HG03575 (cell line): ENCODE data around the gene ITFG1.

Source experiments
- ATAC-seq: cut with Tn5 transposase; IDR thresholded peaks from one replicate; pipeline ENCODE4 v1.9.1; 2021; ENCODE audit not compliant: unreplicated experiment, insufficient number of reproducible peaks, low FRiP score; ENCODE audit errors: extremely low read depth

The ITFG1 gene

DNA sequence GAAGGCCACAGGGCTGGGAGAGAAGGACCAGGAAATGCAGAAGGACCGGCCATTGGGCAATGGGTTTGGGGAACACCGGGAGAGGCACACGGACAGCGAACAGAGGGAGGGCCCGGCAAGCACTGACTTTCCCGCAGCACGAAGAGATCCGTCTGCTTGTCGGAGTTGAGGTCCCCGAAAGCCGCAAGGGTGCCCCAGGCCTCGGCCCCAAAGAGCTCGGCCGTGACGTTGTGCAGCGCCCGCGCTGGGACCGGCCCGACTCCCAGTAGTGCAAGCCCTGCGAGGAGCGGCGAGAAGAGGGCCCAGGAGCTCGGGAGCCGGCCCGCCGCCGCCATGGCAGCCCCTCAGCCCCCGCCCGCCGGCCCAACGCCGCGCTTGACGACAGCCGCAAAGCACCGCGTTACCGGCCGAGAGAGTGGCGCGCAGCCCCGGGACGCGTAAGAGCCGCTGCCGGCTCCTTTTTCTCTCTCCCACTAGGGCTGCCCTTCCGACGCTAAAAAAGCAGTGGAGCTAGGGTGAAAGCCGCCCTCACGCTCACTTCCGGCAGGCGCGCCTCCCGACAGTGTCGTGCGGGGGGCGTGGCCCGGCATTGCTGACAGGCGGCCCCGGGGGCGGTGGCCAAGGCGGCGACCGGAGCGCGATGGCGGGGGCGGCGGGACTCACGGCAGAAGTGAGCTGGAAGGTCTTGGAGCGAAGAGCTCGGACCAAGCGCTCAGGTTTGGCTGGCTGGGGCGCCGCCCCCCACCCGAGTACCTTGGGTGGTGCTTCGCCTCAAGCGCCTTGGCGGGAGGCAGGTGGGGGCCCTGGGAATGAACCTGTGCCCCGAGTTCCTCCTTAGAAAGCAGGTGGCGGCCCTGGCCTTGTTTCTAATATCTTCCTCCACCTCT lies at the start of gene ITFG1, which contains the start of gene PHKB:
Gene ITFG1 (minus strand): TSS at position 353 of the 887 bp plus-strand sequence. CDS start 18 bp downstream, at position 335.
Gene PHKB (plus strand): TSS at position 621 of the 887 bp plus-strand sequence. CDS start 20 bp downstream, at position 641.
- ATAC-seq, result peak; percentile 41

DNA sequence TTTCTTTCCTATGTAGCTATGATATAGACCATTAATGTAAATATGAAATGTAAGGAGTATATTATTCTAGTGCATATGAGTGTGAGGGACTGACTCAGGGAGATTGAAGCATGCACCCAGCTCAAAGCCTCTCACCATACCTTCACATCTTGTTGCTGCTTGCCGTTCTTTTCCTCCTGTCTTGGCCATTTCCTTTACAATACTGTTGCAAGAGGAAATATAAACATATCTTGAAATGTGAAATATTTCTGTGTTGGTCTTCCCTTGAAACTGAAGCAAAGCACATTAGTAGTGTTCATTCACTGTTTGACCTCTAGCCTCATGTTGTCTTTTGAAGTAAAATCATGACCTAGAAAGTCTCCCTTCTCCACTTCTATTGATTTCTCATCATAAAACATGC lies 46.8 kb upstream of the ITFG1 start:
- no peak for ATAC-seq

DNA sequence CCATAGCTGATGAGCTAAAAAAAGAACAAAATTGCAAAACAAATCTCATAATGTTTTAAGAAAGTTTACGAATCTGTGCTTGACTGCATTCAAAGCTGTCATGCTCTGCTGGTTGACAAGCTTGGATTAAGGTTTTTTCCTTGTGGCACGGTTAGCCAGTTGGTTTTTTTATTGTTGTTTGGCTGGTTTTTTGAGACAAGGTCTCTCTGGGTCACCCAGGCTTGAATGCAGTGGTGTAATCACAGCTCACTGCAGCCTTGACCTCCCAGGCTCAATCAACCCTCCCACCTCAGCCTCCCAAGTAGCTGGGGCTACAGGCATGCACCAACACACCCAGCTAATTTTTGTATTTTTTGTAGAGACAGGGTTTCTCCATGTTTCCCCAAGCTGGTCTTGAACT lies 45.9 kb upstream of the ITFG1 start:
- no peak for ATAC-seq

DNA sequence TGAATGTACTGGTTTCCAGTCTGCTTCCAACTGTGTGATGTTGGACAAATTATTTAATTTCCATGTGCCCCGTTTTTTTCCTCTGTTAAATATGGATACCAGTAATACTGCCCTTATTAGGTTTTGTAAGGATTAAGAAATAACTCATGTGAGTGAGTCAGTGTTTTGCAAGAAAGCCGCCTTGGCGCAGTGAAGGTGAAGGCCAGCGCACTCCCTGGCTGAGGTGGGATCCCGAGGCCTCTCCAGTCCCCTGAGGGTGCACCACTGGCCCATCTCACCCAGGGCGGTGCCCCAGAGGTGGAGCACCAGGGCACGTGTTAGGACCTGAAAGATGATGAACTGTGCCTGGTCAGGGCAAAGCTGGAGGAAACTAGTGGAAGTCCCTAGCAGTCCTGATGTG lies 43.7 kb upstream of the ITFG1 start:
- ATAC-seq, result no peak

DNA sequence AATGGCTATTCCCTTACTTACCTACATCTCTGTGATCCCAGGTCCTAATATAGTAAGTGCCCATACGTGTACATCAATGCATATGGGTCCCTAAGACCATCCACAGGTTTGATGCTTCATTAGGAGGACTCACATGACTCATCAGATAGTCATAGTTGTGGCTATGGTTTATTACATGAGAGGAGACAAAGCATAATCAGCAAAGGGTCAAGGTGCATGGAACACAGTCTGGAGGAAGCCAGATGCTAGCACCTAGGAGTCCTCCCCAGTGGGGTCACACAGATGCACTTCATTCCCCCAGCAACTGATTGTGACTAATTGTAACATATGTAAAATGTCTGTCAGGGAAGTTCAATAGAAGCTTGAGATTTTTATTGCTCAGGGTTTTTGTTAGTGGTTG lies 43.1 kb upstream of the ITFG1 start:
- no peak for ATAC-seq

DNA sequence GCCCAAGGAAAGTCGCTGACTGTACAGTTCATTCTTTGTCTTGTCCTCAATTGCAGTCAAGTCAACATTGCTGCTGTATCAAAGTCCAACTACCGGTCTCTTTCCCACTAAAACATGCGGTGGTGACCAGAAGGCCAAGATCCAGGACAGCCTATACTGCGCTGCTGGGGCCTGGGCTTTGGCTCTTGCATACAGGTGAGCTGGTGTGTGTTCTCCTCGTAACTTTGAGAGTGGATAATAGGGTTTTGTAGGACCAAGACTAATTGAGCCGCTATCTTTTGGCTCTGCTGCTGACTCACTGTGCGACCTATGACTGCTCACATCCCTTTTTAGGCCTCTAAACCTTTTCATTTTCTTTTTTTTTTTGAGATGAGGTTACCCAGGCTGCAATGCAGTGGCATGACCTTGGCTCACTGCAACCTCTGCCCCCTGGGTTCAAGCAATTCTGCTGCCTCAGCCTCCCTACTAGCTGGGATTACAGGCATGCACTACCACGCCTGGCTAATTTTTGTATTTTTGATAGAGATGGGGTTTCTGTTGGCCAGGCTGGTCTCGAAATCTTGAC lies 38.9 kb upstream of the ITFG1 start:
- ATAC-seq, result no peak

DNA sequence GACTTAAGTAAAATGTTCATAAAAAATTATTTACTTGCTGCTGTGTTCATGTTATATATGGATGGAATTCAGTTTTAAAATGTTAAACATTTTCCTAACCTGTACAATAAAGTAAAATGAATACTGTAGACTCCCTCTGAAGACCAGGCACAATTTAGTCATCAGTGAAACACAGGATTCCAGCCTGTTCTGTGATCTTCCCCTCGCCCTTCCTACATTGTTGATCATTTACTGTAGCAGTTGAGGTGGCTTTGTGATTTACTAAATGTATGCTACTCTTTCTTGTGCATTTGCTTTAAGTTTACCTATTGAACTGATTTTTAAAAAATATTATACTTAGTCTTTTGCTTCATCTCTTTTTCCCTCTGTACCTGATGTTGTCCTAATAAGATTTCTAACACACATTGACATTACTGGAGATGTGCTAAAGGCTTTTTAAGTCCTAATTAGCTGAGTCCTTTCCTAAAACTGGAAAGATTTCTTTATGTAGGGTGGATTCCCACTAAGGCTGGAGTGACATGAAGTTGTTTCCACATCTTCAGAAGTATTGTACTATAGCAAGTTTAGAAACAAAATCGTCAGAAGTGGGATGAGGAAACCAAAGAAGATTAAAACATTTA lies 38.3 kb upstream of the ITFG1 start:
- ATAC-seq, result no peak

DNA sequence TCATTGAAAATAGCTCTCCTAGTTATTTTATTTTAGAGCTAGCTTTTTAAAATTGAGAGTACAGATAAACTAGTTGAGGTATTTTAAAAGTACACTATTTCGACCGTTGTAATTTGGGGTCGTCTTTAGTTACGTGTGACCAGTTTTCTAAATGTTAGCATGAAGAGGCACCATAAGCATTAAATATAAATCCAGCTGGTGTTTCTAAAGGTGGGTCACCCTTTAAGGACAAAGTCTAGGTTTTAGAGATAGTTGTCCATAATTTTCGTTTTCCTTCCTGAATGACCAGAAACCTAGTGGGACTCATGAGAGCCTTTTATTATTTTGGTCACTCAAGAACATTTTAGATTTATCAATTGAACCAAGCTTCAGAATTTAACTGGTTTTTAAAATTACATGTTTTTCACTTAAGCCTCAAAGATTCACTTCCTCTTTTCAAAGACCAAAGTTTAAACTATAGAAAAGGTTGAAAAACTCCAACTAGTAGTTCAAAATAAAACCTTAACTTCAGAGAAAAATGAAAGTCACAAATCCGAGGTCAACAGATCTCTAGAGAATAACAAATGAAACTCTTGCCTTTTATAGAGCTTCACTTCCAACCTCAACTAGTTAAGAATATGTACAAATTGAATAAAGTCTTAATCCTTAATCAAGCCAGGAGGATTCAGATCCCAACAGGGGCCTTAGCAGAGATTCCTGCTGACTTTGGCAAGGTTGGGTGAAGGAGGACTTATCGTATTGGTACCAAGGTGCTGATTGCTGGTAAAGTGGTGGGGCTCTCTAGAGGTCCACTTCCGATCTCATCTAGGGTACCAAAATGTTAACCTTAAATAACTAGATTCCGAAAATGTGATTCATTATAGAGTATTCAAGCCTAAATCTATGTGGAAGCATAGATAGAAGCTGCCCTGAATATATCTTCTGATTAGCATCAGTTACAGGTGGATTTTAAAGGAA lies 32.8 kb upstream of the ITFG1 start:
- ATAC-seq, result peak; percentile 33

DNA sequence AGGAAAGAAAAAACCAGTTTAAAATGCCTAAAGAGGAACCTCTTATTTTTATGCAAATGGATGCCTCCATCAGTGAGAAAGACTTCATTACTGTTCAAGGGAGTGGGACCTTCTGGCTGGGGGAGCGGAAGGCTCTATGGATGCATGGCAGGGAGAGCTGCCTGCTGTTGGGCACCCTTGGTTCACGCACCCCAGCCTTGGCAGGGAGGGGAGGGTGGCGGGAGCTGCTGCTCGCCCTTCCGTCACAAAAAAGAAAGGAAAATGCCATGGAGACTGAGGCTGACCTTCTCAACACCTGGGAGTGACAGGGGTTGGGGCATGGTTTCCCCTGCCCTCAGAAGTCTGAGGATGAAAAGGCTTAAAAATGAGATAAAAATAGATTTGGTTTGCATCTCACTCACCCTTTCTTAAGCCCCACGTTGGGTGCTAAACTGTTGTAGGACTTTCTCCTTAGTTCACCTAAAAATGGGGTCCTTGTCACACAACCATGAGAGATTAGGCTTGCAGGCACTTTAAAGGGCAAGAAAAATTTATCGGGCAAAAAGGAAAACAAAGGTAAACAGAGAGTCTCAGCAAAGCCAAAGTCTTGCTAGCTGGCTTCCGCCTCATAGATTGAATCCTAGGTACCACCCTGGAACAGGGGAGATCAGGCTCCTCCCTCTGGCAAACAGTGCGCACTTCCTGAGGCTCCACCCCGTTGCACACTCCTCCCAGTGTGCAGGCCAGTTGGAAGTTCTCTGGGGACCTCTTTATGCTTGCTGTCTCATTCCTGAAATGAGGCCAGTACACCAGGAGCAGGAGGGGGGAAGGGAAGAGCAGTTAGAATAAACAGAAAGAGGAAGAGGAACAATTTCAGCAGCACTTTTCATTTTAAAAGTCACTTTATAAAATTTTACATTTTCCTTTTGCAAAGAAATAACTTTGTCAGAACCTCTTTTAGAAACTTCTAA lies 31.8 kb upstream of the ITFG1 start:
- ATAC-seq, result no peak

DNA sequence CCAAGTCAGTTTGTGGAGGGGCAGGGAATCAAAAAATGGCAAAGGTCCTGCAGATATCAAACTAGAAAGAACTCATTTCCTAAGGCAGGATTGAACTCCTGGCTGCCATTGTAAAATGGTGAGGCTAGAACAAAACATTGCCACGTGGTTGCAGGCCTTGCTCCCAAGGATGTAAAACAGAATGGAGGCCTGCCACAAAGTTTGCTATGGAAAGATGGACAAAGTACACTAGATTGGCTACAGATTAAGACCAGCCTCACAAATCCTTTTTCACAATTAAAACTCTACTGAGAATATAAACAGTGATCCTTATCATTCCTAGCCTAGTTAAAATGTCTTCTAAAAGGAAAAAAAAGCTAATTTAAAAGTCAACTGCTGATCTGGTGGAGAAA lies 31.2 kb upstream of the ITFG1 start:
- ATAC-seq, result no peak

DNA sequence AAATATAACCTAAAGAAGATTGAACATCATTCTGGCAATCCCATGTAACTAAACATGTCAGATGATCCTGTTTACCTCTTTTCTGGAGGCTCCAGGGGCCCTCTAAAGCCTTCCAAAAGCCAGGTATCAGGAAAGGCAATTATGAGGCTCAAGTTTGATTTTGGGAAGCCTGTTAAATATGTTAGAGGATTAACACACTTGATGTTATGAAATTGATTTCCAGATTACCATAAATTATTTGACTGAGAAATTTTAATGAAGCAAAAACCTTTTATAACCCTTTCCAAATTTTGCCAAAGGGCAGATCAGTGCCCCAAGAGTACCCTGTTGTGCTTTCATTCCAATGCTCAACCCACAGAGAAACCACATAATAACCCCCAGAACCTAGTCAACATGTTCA lies 29.6 kb upstream of the ITFG1 start:
- ATAC-seq, result no peak

DNA sequence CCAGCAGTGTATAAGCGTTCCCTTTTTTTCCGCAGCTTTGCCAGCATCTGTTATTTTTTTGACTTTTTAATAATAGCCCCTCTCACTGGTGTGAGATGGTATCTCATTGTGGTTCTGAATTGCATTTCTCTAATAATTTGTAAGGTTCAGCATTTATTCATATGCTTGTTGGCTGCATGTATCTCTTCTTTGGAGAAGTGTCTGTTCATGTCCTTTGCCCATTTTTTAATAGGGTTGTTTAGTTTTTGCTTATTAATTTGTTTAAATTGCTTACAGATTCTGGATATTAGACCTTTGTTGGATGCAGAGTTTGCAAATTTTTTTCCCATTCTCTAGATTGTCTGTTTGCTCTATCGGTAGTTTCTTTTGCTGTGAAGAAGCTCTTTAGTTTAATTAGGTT lies 27.2 kb upstream of the ITFG1 start:
- ATAC-seq, result no peak

DNA sequence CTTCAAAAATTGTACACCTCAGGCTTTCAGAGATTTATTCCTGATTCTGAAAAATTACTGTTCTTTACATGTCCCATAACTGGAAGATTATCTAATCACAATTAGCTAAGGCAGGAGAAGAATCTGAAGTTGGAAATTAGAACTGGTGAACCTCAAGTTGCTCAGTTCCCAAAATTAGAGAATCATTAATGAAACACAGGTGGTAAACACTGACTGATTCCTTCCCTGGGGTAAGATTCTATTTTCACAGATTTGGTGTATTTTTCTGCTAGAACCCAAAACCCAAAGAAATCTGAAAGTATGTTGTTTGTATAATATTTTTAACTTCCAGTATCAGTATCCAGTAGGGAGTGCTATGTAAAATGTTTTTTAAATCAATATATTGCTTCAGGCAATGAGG lies 26.0 kb upstream of the ITFG1 start:
- ATAC-seq, result no peak

DNA sequence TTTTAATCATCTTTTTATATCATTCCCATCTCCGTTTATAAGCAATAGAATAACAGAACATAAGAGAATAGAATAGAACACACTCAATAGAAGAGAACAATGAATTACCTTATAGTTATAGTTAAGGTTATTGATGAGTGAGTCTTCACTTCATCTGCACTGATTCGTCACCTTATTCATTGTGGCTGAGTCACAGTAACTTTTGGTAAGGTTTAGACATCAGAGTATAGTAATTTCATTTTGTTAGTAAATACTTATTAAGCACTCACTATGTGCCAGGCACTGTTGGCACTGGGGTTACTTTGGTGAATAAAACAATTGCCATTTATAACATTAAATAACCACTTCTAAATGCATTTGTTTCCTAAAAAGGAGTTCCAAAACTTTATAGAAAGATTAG lies 22.8 kb upstream of the ITFG1 start:
- ATAC-seq, result no peak

DNA sequence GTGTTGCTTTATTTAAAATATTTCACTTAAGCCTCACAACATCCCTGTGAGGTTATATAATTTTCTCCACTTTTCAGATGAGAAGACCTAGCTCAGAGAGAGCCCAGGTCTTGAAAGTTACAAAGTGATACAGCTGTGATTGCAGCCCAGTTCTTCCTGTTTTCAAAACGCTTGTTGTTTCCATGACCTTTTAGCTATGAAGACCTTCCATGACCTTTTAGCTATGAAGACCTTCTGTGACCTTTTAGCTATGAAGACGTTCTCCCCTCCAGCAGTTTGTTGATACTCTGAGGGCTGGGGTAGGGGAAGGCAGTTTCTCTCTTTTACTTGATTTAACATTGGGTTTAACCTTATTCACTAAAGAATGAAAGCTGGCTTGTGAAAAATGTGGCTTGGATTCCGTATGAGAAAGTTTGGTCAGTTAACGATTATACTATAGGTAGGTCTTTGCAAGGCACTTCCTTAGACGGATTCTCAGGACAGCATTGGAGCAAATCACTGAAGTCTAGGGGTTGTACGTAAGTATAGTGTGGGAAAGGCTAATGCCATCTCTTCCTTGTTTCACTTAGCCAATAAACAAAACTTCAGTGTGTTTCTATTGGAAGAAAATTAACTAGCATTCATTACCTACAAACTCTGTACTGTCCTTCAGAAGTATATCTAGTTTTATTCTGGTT lies 21.0 kb upstream of the ITFG1 start:
- ATAC-seq, result no peak

DNA sequence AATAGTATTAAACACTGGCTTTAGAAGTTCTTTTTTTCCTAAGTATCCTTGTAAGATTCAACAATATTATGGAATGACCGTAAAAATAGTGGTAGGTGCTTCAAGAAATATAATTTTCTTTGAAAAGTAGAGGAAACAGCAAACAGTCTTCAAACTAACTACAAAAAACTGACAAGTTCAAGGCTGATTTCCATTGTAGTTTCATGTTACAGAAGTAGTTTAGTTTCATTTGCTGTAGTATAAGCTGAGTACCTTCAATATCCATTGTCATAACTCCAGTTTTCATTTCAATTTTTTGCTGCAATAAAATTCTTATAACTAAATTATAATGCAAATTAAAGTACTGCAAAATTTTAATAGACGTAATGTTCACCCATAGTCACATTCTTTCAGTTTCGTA lies 19.5 kb upstream of the ITFG1 start:
- ATAC-seq, result no peak

DNA sequence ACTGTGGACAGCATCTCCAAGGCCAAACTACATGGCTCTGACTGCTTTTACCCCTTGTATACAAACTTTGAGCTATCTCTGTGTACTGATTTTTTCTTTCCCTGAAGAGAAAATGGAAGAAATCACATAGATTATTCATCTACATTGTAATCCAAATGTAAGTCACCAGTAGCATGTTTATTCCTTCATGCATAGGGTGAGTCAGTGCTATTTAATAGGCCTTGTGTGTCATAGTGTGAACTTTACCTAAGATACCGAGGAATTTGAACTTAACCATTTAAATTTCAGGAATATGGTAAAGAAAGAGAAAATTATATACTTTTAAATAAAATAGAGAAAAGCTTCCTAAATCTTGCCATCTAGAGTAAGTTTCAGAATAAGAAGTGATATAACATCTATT lies 16.8 kb upstream of the ITFG1 start:
- ATAC-seq, result no peak
